H9 (cell line): Measurements from ENCODE around the gene MNAT1. TPM values are rescaled to one million over a fixed set of nuclear protein-coding genes. Genes with fewer than 3 reads are reported as not detected.

Source experiments
- DNase-seq: peaks from one replicate; pipeline ENCODE4 v3.0.0-alpha.2; 2017
- H2AFZ ChIP-seq: one replicate; pipeline ENCODE4 v1.6.1; 2013; ENCODE audit warnings: mild to moderate bottlenecking, low read length, control low read depth, moderate library complexity
- H2AK5ac ChIP-seq: 2 replicates; pipeline ENCODE4 v1.6.1; 2013; ENCODE audit warnings: low read length, control low read depth, mixed read lengths; ENCODE audit not compliant: insufficient read length
- H2BK120ac ChIP-seq: one replicate; pipeline ENCODE4 v1.6.1; 2013; ENCODE audit warnings: low read depth, mild to moderate bottlenecking, low read length, control low read depth, inconsistent platforms; ENCODE audit not compliant: poor library complexity, severe bottlenecking
- H2BK12ac ChIP-seq: 2 replicates; pipeline ENCODE4 v1.6.1; 2013; ENCODE audit warnings: low read length, control low read depth, mixed read lengths, low read depth; ENCODE audit not compliant: insufficient read length
- H2BK15ac ChIP-seq: 2 replicates; pipeline ENCODE4 v1.6.1; 2013; ENCODE audit warnings: low read depth, low read length, control low read depth
- H2BK20ac ChIP-seq: one replicate; pipeline ENCODE4 v1.6.1; 2013; ENCODE audit warnings: low read depth, mild to moderate bottlenecking, low read length, control low read depth, inconsistent platforms; ENCODE audit not compliant: poor library complexity, severe bottlenecking
- H2BK5ac ChIP-seq: 2 replicates; pipeline ENCODE4 v1.6.1; 2013; ENCODE audit warnings: low read length, control low read depth, mixed read lengths; ENCODE audit not compliant: insufficient read length
- H3K14ac ChIP-seq: 2 replicates; pipeline ENCODE4 v1.6.1; 2013; ENCODE audit warnings: low read length, control low read depth; ENCODE audit not compliant: insufficient read depth
- H3K18ac ChIP-seq: 2 replicates; pipeline ENCODE4 v1.6.1; 2013; ENCODE audit warnings: low read depth, mild to moderate bottlenecking, mixed read lengths, low read length, control low read depth; ENCODE audit not compliant: insufficient read length
- H3K23ac ChIP-seq: 2 replicates; pipeline ENCODE4 v1.6.1; 2013; ENCODE audit warnings: low read length, control low read depth, mixed read lengths, low read depth; ENCODE audit not compliant: insufficient read length
- H3K23me2 ChIP-seq: 2 replicates; pipeline ENCODE4 v1.6.1; 2013; ENCODE audit warnings: low read depth, mild to moderate bottlenecking, mixed read lengths, low read length, control low read depth; ENCODE audit not compliant: insufficient read length, poor library complexity, severe bottlenecking
- H3K27ac ChIP-seq: 2 replicates; pipeline ENCODE4 v1.5.1; 2013; ENCODE audit warnings: low read length, control low read depth, mixed read lengths, low read depth; ENCODE audit not compliant: insufficient read length
- H3K27me3 ChIP-seq: 2 replicates; pipeline ENCODE4 v1.6.1; 2013; ENCODE audit warnings: low read length, control low read depth, inconsistent platforms; ENCODE audit not compliant: insufficient read depth
- H3K4ac ChIP-seq: 2 replicates; pipeline ENCODE4 v1.6.1; 2013; ENCODE audit warnings: low read depth, mild to moderate bottlenecking, control low read depth, inconsistent platforms, low read length, moderate library complexity
- H3K4me1 ChIP-seq: 2 replicates; pipeline ENCODE4 v1.6.1; 2013; ENCODE audit warnings: low read length, control low read depth, inconsistent platforms; ENCODE audit not compliant: insufficient read depth
- H3K4me2 ChIP-seq: 2 replicates; pipeline ENCODE4 v1.6.1; 2013; ENCODE audit warnings: low read length, control low read depth, mixed read lengths; ENCODE audit not compliant: insufficient read length, insufficient read depth
- H3K56ac ChIP-seq: 2 replicates; pipeline ENCODE4 v1.6.1; 2013; ENCODE audit warnings: low read depth, mild to moderate bottlenecking, mixed read lengths, low read length, control low read depth; ENCODE audit not compliant: insufficient read length
- H3K79me1 ChIP-seq: 2 replicates; pipeline ENCODE4 v1.6.1; 2013; ENCODE audit warnings: low read depth, mild to moderate bottlenecking, moderate library complexity, low read length, control low read depth, inconsistent platforms; ENCODE audit not compliant: insufficient read depth, poor library complexity, severe bottlenecking
- H3K79me2 ChIP-seq: 2 replicates; pipeline ENCODE4 v1.6.1; 2013; ENCODE audit warnings: low read length, control low read depth, inconsistent platforms; ENCODE audit not compliant: insufficient read depth
- H3K9ac ChIP-seq: 2 replicates; pipeline ENCODE4 v1.6.1; 2013; ENCODE audit warnings: low read length, control low read depth, mixed read lengths; ENCODE audit not compliant: insufficient read length; ENCODE audit errors: extremely low read depth
- H3K9me3 ChIP-seq: one replicate; pipeline ENCODE4 v1.6.1; 2013; ENCODE audit warnings: low read depth, low read length, inconsistent platforms; ENCODE audit not compliant: control insufficient read depth
- H3T11ph ChIP-seq: one replicate; pipeline ENCODE4 v1.6.1; 2013; ENCODE audit warnings: mild to moderate bottlenecking, low read length, control low read depth, inconsistent platforms
- H4K20me1 ChIP-seq: one replicate; pipeline ENCODE4 v1.6.1; 2013; ENCODE audit not compliant: control insufficient read depth, insufficient read length, insufficient read depth
- H4K5ac ChIP-seq: 2 replicates; pipeline ENCODE4 v1.6.1; 2013; ENCODE audit warnings: low read depth, mild to moderate bottlenecking, mixed read lengths, low read length, control low read depth; ENCODE audit not compliant: insufficient read length
- H4K8ac ChIP-seq: replicated peaks from 2 replicates; pipeline ENCODE4 v1.6.1; 2013; ENCODE audit warnings: low read length, control low read depth, mixed read lengths, low read depth; ENCODE audit not compliant: insufficient read length
- H4K91ac ChIP-seq: 2 replicates; pipeline ENCODE4 v1.6.1; 2013; ENCODE audit warnings: low read depth, mild to moderate bottlenecking, moderate library complexity, mixed read lengths, low read length, control low read depth; ENCODE audit not compliant: insufficient read length
- H3K27ac Mint-ChIP-seq, 3 experiments: 2 replicates in 2 of 3; 3 replicates in 1 of 3; pipeline ENCODE4 v1.8.0; 2020 to 2021; ENCODE audit warnings: mixed read lengths in 3 of 3, mild to moderate bottlenecking in 1 of 3, moderate library complexity in 1 of 3
- H3K27me3 Mint-ChIP-seq: 2 replicates; pipeline ENCODE4 v1.8.0; 2021; ENCODE audit warnings: low read depth, mild to moderate bottlenecking, moderate library complexity, mixed read lengths
- H3K36me3 Mint-ChIP-seq, 3 experiments: 2 replicates in 2 of 3; 3 replicates in 1 of 3; pipeline ENCODE4 v1.8.0; 2020 to 2021; ENCODE audit warnings: low read depth in 3 of 3, mixed read lengths in 3 of 3; ENCODE audit not compliant: insufficient read depth in 1 of 3
- H3K4me1 Mint-ChIP-seq, 2 experiments: 2 replicates each; pipeline ENCODE4 v1.8.0; 2020; ENCODE audit warnings: mixed read lengths in 2 of 2
- H3K4me3 Mint-ChIP-seq, 2 experiments: 2 replicates in 1 of 2; 3 replicates in 1 of 2; pipeline ENCODE4 v1.8.0; 2020 to 2021; ENCODE audit warnings: mild to moderate bottlenecking in 2 of 2, mixed read lengths in 2 of 2, moderate library complexity in 1 of 2
- H3K9me3 Mint-ChIP-seq, 2 experiments: 2 replicates in 1 of 2; 3 replicates in 1 of 2; pipeline ENCODE4 v1.8.0; 2020; ENCODE audit warnings: mild to moderate bottlenecking in 2 of 2, mixed read lengths in 2 of 2, moderate library complexity in 1 of 2
- WGBS: extraction: QIAGEN DNeasy Blood & Tissue Kit; methylation state at CpG from one replicate; pipeline ENCODE4 v1.1.7; 2013; ENCODE audit warnings: missing lambda C conversion rate, low lambda C conversion rate, mixed read lengths; ENCODE audit not compliant: insufficient read length; ENCODE audit errors: extremely low coverage; 5-methylcytosine and 5-hydroxymethylcytosine counted together
- total RNA-seq: library from RNA; stranded (reverse); gene quantifications from 2 replicates; pipeline ENCODE4 v1.2.1, GENCODE V29; 2021
- TF ChIP-seq, protein P1 (sequence below): fragments of 200-600 bp; sonication (generic); conservative IDR thresholded peaks from 3 replicates; pipeline ENCODE4 v1.8.0; 2021; ENCODE audit warnings: antibody characterized with exemption, mild to moderate bottlenecking

The MNAT1 gene
- total RNA-seq, 1 experiment from 2014 or later, result 43.1 TPM

- Histone ChIP-seq H2BK15ac (no peak overlapping the region), H3K23me2 (no peaks in the 10 kb centered on the region), H3K4me1 (peaks cover 3% of the 10 kb centered on the region; the same call in 1 of the 2 replicates), H3K9ac (no peak overlapping the region), H4K5ac (no peak overlapping the region), H3K14ac (no peak overlapping the region), H4K20me1 (no peaks in the 10 kb centered on the region), H2BK20ac (no peak overlapping the region), H3K27ac (peak overlapping the region; percentile 87), H4K91ac (no peak overlapping the region), H3K9me3 (no peaks in the 10 kb centered on the region), H4K8ac (no peak overlapping the region), H3K79me1 (no peaks in the 10 kb centered on the region), H2AFZ (no peak overlapping the region), H2AK5ac (no peak overlapping the region), H2BK120ac (no peak overlapping the region), H3K23ac (no peak overlapping the region), H3K4me2 (no peak overlapping the region), H3K4ac (no peak overlapping the region), H3K56ac (no peak overlapping the region), H3T11ph (no peak overlapping the region), H3K18ac (no peak overlapping the region), H3K27me3 (no peaks in the 10 kb centered on the region), H3K79me2 (peaks cover 5% of the 10 kb centered on the region; the same call in 1 of the 2 replicates), H2BK12ac (peak overlapping the region; percentile 73), H2BK5ac (no peak overlapping the region)
- DNase-seq, result no peak
- WGBS, result no CpG with 5 or more reads among the region's 1 CpG
- Mint-ChIP-seq H3K36me3 (no peaks in the 10 kb centered on the region; a peak in 1 of 7 replicates), H3K27ac (peak overlapping the region; percentile 93 to 97 (median 96); a peak in 6 of 7 replicates), H3K4me3 (no peak overlapping the region; a peak in 1 of 5 replicates), H3K27me3 (no peaks in the 10 kb centered on the region), H3K4me1 (peaks cover 69 to 76% of the 10 kb centered on the region in 2 experiments), H3K9me3 (no peaks in the 10 kb centered on the region)
- TF ChIP-seq, protein P1, sequence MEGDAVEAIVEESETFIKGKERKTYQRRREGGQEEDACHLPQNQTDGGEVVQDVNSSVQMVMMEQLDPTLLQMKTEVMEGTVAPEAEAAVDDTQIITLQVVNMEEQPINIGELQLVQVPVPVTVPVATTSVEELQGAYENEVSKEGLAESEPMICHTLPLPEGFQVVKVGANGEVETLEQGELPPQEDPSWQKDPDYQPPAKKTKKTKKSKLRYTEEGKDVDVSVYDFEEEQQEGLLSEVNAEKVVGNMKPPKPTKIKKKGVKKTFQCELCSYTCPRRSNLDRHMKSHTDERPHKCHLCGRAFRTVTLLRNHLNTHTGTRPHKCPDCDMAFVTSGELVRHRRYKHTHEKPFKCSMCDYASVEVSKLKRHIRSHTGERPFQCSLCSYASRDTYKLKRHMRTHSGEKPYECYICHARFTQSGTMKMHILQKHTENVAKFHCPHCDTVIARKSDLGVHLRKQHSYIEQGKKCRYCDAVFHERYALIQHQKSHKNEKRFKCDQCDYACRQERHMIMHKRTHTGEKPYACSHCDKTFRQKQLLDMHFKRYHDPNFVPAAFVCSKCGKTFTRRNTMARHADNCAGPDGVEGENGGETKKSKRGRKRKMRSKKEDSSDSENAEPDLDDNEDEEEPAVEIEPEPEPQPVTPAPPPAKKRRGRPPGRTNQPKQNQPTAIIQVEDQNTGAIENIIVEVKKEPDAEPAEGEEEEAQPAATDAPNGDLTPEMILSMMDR, result no peak
These were observed 25.6 kb downstream of the MNAT1 start for GRCh38 chr14:60760209-60760608.
